Endothelial cell of umbilical vein (primary cell): Measurements from ENCODE around the gene MSANTD2. TPM values are rescaled to one million over a fixed set of nuclear protein-coding genes. Genes with fewer than 3 reads are reported as not detected.

Experiments used
- BruUV-seq: library from RNA; stranded (reverse); fragments of 400-500 nt; replicated peaks from 2 replicates; lab custom pipeline; 2021; lab: Mats Ljungman, UMichigan
- CTCF ChIA-PET: fragments of 300-600, 350-600 bp; sonication (Branson Sonifier 250); formaldehyde crosslinking; loops from one replicate; lab custom pipeline; 2021; ENCODE audit warnings: antibody characterized with exemption, inconsistent platforms; lab: Charles Lee
- POLR2A ChIA-PET: fragments of 300-600, 350-600 bp; sonication (Branson Sonifier 250); formaldehyde crosslinking; loops from one replicate; lab custom pipeline; 2021; ENCODE audit warnings: antibody characterized with exemption, inconsistent platforms; lab: Charles Lee
- DNase-seq: peaks from one replicate; pipeline ENCODE4 v3.0.0-alpha.2; 2011; ENCODE audit warnings: low read depth, low spot score
- FAIRE-seq: peaks from 2 replicates; lab custom pipeline; 2011; peaks lifted over from hg19 to GRCh38; lab: Jason Lieb, UNC
- H2AFZ ChIP-seq: 2 replicates; pipeline ENCODE4 v1.6.0; 2012; ENCODE audit warnings: low read depth, low read length, control low read depth, inconsistent platforms
- H3K27ac ChIP-seq: 2 replicates; pipeline ENCODE4 v1.5.1; 2011; ENCODE audit warnings: low read depth, mild to moderate bottlenecking, control low read depth, low read length, moderate library complexity; ENCODE audit not compliant: insufficient read depth
- H3K27me3 ChIP-seq, 2 experiments: 2 replicates each; pipeline versions ENCODE4 v1.6.0 to v1.6.1; 2011; ENCODE audit warnings: low read length in 2 of 2, mixed read lengths in 1 of 2; ENCODE audit not compliant: control insufficient read depth in 2 of 2, insufficient read depth in 2 of 2
- H3K36me3 ChIP-seq, 2 experiments: 2 replicates in 1 of 2; 3 replicates in 1 of 2; pipeline ENCODE4 v1.5.1; 2011; ENCODE audit warnings: low read length in 2 of 2, mild to moderate bottlenecking in 1 of 2, moderate library complexity in 1 of 2; ENCODE audit not compliant: control insufficient read depth in 2 of 2, insufficient read depth in 2 of 2; ENCODE audit errors: extremely low read depth in 1 of 2
- H3K4me1 ChIP-seq: 3 replicates; pipeline ENCODE4 v1.5.1; 2011; ENCODE audit warnings: mild to moderate bottlenecking, low read length; ENCODE audit not compliant: control insufficient read depth, insufficient read depth; ENCODE audit errors: extremely low read depth
- H3K4me2 ChIP-seq: 2 replicates; pipeline ENCODE4 v1.6.1; 2011; ENCODE audit warnings: low read length, control low read depth, mixed read lengths; ENCODE audit not compliant: insufficient read depth
- H3K4me3 ChIP-seq, 3 experiments: fragments of 200-600 bp in 1 of 3; sonication (generic), shearing (Covaris generic) in 1 of 3; replicated peaks in 1 of 3; 2 replicates each; pipeline ENCODE4 v1.5.1; 2011 to 2016; ENCODE audit warnings: control low read depth in 3 of 3, low read length in 3 of 3, mild to moderate bottlenecking in 2 of 3, inconsistent platforms in 1 of 3, low read depth in 1 of 3, moderate library complexity in 1 of 3; ENCODE audit not compliant: insufficient read depth in 1 of 3
- H3K79me2 ChIP-seq: 2 replicates; pipeline ENCODE4 v1.6.0; 2012; ENCODE audit warnings: low read length, inconsistent platforms; ENCODE audit not compliant: control insufficient read depth, insufficient read depth
- H3K9ac ChIP-seq: replicated peaks from 2 replicates; pipeline ENCODE3; 2011; ENCODE audit warnings: low read length, control low read depth; ENCODE audit not compliant: insufficient read depth; ENCODE audit errors: extremely low read depth
- H3K9me1 ChIP-seq: replicated peaks from 3 replicates; pipeline ENCODE4 v1.6.0; 2011; ENCODE audit warnings: mild to moderate bottlenecking, low read length; ENCODE audit not compliant: control insufficient read depth, insufficient read depth; ENCODE audit errors: extremely low read depth
- H3K9me3 ChIP-seq: replicated peaks from 2 replicates; pipeline ENCODE4 v1.5.1; 2012; ENCODE audit warnings: low read length, inconsistent platforms; ENCODE audit not compliant: control insufficient read depth, insufficient read depth
- H4K20me1 ChIP-seq: replicated peaks from 2 replicates; pipeline ENCODE3; 2011; ENCODE audit warnings: mild to moderate bottlenecking, low read length; ENCODE audit not compliant: control insufficient read depth, insufficient read depth; ENCODE audit errors: extremely low read depth
- CTCF ChIP-seq, 2 donors: IDR thresholded peaks; 1 replicate in 1 of 2; 2 replicates in 1 of 2; pipeline ENCODE4 v1.5.1; 2011; ENCODE audit warnings: low read length in 2 of 2, mild to moderate bottlenecking in 2 of 2, moderate library complexity in 2 of 2, control low read depth in 1 of 2, inconsistent platforms in 1 of 2, low read depth in 1 of 2; ENCODE audit not compliant: insufficient read depth in 1 of 2; ENCODE audit errors: extremely low read depth in 1 of 2
- EZH2 ChIP-seq: IDR thresholded peaks from 2 replicates; pipeline ENCODE4 v1.6.1; 2012; ENCODE audit warnings: borderline replicate concordance, low read depth, mild to moderate bottlenecking, moderate library complexity, low read length, inconsistent platforms; ENCODE audit not compliant: severe bottlenecking
- FOS ChIP-seq: IDR thresholded peaks from 2 replicates; pipeline ENCODE4 v1.6.1; 2011; ENCODE audit warnings: mild to moderate bottlenecking, low read length, moderate library complexity, borderline replicate concordance; ENCODE audit not compliant: insufficient read depth
- GATA2 ChIP-seq: IDR thresholded peaks from 2 replicates; pipeline ENCODE4 v1.7.0; 2011; ENCODE audit warnings: low read depth, mild to moderate bottlenecking, moderate library complexity, mixed read lengths, low read length; ENCODE audit not compliant: insufficient read length, insufficient read depth
- JUN ChIP-seq: IDR thresholded peaks from 2 replicates; pipeline ENCODE4 v1.6.1; 2011; ENCODE audit warnings: borderline replicate concordance, low read depth; ENCODE audit not compliant: insufficient read length, insufficient read depth
- MAX ChIP-seq: IDR thresholded peaks from 2 replicates; pipeline ENCODE4 v1.6.1; 2011; ENCODE audit not compliant: insufficient read depth, insufficient read length
- MYC ChIP-seq: IDR thresholded peaks from one replicate; pipeline ENCODE4 v1.6.1; 2011; ENCODE audit warnings: mild to moderate bottlenecking, low read depth, low read length
- POLR2A ChIP-seq: IDR thresholded peaks from 2 replicates; pipeline ENCODE4 v1.6.1; 2012; ENCODE audit warnings: low read depth, mild to moderate bottlenecking, control low read depth, low read length
- POLR2AphosphoS5 ChIP-seq: IDR thresholded peaks from 2 replicates; pipeline ENCODE4 v1.6.1; 2012; ENCODE audit warnings: low read depth, mild to moderate bottlenecking, control low read depth, low read length, moderate library complexity; ENCODE audit not compliant: insufficient read depth
- dilution Hi-C: fragments of 300-500 bp; cut with MboI; formaldehyde crosslinking; loops from one replicate; pipeline ENCODE4 v1.15.0; 2019; ENCODE audit warnings: low sequenced_read_pairs; ENCODE audit not compliant: extremely low pct_ligation_motif_present
- intact Hi-C: fragments of 100-400 bp; cut with micrococcal nuclease; formaldehyde crosslinking; loops from one replicate; pipeline ENCODE4 v1.10.0; 2022
- polyA plus RNA-seq, 4 experiments: library from polyadenylated mRNA; depleted of rRNA in 3 of 4; stranded (reverse) in 3 of 4; unstranded in 1 of 4; fragments of >200 nt; gene quantifications; 2 replicates each; pipeline versions ENCODE4 v1.2.1 to v1.2.3, GENCODE V29; 2011 to 2012; ENCODE audit warnings: missing spikeins in 1 of 4
- total RNA-seq: library from RNA; stranded (reverse); gene quantifications from 2 replicates; pipeline ENCODE4 v1.2.3, GENCODE V29; 2021

Gene MSANTD2
- total and polyA plus RNA-seq, 2 donors (not counting 3 experiments of a cell fraction or from before 2014, with no cell fraction given), result 5.5 to 23.2 TPM

GRCh38 chr11:124732230-124732629 is 68.0 kb downstream of the MSANTD2 start:
- BruUV-seq, result no TSS peak
- H3K4me1 ChIP-seq, result peaks cover 4% of the 10 kb centered on the region
- H3K27ac ChIP-seq, result no peak overlapping the region
- DNase-seq, result no peak
- peaks cover 7 to 8% of the 10 kb centered on the region in 2 experiments for H3K27me3 ChIP-seq
- no peaks in the 10 kb centered on the region for H3K36me3 ChIP-seq
- H3K9me1 ChIP-seq, result no peaks in the 10 kb centered on the region
- H3K9me3 ChIP-seq, result no peaks in the 10 kb centered on the region
- no peak overlapping the region for H3K4me2 ChIP-seq
- TF ChIP-seq MAX, result no peak
- no peak for TF ChIP-seq POLR2AphosphoS5
- no peak for TF ChIP-seq CTCF (IDR thresholded peaks at IDR 0.05; ENCODE audit: extremely low read depth in 1 of 2, insufficient read depth in 1 of 2, low read depth in 1 of 2, low read length in 2 of 2)
- TF ChIP-seq GATA2, result no peak
- TF ChIP-seq POLR2A, result no peak
- no peak for TF ChIP-seq MYC
- TF ChIP-seq JUN, result no peak
- no peak for TF ChIP-seq EZH2
- no peak for TF ChIP-seq FOS
- ChIA-PET POLR2A (no interaction called here), CTCF (interaction anchor here (0.6 to 1.0 kb wide), 2 partner anchors 47 to 315 kb away, joined by 3 read pairs; no protein-coding TSS in a partner anchor)
- FAIRE-seq, result no peak
- H2AFZ ChIP-seq, result no peak overlapping the region
- no peaks in the 10 kb centered on the region for H3K79me2 ChIP-seq
- no peaks in the 10 kb centered on the region for H4K20me1 ChIP-seq
- no peak overlapping the region for H3K9ac ChIP-seq
- intact Hi-C loops (no loop called here), dilution Hi-C loops (no loop called here)
- no peak overlapping the region for H3K4me3 ChIP-seq
